Germinal center (tissue), 1 donor: Measurements from ENCODE around the gene GGACT.
"Not testable (repeated sequence)": the region's sequence is repeated elsewhere in the genome, so short reads cannot be mapped to it uniquely, and the experiment has no call there.

Experiments
- DNase-seq: peaks from one replicate; pipeline ENCODE4 v3.0.0; 2012; ENCODE audit warnings: mixed read lengths, low spot score

GGACT gene

GRCh38 chr13:100600915-100601314 lies 12.3 kb upstream of the GGACT start:
- no peak for DNase-seq

DNA sequence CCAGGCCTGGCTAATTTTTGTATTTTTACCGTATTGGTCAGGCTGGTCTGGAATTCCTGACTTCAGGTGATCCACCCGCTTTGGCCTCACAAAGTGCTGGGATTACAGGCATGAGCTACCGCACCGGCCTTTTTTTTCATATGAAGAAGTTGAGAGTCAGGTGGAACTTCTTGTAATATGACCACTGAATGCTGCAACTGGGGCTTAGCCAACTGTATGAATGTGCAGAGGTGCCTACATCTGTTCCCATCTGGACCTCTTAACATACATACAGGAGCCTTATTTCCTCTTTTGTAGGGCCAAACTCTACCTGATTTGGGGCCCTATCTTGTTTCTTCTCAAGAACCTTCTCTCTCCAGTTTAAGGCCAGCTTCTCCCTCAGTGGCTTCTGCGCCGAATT lies 11.9 kb upstream of the GGACT start:
- no peak for DNase-seq

- DNase-seq, result no peak
Measured at GRCh38 chr13:100597253-100597652, 8.7 kb upstream of the GGACT start.

GRCh38 chr13:100596516-100596915 lies 7.9 kb upstream of the GGACT start:
- no peak for DNase-seq

DNA sequence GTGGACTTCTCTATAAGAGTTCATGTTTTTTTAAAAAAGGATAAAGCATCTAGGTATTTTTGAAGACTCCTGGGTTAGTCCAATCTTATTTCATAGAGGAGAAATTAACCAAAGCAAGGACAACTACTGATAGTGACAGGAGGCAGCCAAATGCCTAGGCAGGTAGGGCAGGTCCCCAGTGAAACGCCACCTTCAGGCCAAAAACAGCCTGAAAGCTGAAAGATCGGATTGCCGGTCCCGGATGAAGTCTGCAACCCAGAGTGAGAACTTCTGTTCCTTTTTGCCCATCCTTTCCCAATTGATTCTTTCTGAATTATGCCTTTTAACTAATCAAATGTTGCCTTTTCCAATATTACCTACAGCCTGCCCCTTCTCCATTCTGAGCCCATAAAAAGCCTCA lies 6.1 kb upstream of the GGACT start:
- no peak for DNase-seq

DNA sequence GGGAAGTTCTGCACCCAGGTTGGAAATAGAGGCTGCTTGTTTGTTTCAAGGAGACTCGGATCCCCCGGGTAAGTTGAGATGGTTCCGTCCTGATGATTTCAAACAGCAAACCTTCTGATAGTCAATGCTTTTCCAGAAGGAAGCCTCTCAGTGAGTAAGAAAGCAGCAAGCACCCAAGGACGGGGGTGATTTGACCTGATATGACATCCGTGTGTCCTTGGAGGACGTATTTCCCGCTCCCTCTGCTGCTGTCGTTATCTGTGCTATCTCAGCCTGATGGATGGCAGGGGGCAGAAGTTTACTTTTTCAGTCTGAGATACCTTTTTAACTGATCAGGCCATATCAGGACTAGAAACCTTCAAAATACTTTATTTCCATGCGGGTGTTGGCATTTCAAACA lies 5.7 kb upstream of the GGACT start:
- DNase-seq, result no peak

DNA sequence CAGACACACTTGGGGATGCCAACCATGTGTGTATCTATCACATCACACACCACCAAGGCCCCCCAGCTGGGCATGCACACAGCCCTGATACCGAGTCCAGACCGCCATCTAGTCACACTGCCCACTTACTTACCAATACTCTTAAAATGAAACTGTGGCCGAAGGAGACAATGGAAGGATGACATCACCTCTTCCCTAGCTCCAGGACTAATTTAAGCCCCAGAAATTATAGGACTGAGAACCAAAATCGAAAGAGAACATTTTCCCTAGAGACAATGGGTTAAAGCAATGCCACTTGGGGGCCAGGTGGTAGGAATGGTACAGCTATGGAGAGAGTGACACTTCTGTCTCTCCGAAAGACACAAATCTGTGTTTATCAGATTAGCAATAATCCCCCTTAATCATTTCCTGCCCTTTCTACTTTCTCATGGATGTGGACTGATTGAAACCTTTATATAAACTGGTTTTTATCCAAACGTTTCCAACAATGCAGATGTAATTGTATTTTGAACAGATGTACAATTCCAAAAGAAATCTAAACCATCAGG lies 663 bp upstream of the GGACT start:
- DNase-seq, result no peak

GRCh38 chr13:100584896-100585295 lies 3.7 kb downstream of the GGACT start:
- no peak for DNase-seq

GRCh38 chr13:100581504-100581903 lies 7.1 kb downstream of the GGACT start:
- DNase-seq, result no peak

GRCh38 chr13:100581030-100581429 lies 7.6 kb downstream of the GGACT start:
- DNase-seq, result no peak

DNA sequence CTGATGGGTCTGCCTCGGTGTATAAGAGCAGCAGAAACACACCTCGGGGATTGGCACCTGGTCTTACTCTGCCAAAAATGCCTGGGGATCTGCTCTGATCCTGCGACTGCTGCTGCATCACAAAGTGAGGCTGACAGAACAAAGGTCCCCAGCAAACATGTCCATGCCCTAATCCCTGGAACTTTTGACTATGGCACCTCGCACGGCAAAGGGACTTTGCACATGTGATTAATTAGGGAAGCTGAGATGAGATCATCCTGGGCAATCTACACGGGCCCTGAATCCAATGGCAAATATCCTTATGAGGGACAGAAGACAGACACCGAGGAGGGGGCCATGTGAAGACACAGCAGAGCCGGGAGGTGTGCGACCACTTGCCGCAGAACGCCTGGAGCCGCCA lies 8.5 kb downstream of the GGACT start:
- DNase-seq, result no peak

GRCh38 chr13:100577239-100577638 lies 11.3 kb downstream of the GGACT start:
- not testable (repeated sequence) for DNase-seq

GRCh38 chr13:100573121-100573520 lies 15.5 kb downstream of the GGACT start:
- DNase-seq, result peak; percentile 55

DNA sequence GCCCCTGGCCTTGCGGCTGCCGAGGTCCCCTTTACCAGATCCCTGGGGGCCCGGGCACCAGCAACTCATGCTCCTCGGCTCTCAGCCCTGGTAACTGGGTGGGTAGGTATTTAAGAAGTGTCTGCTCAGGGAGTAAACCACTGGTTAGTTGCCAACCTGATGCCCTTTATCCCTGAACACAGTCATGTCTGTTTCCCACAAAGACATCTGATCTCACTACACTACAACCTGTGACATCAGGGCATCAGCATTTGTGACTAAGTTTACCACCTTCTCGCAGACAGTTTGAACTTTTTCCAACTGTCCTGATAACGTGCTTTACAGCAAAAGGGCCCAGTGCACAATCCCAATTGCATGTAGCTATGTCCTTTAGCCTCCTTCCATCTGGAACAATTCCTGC lies 22.0 kb downstream of the GGACT start:
- no peak for DNase-seq

DNA sequence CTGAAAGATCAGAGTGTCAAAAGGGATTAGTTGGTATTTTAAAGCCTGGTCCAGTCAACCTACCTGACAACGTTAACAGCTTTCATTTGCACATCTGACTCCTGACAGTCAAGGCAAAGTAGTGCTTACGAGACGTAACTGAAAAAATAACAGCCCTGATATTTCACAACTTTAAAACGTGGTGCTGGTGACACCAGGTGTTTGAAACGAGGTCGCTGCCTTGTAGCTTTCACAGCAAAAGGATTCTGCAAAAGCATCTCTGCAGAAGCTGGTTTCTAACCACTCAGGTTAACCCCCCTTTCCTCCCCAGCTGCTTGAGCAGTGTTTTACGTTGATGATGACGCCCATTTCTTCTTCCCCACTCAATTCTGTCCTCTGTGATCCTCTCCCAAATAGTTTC lies 23.3 kb downstream of the GGACT start:
- no peak for DNase-seq

GRCh38 chr13:100564444-100565223 lies 24.0 kb downstream of the GGACT start:
- DNase-seq, result no peak

GRCh38 chr13:100563779-100564178 lies 24.8 kb downstream of the GGACT start:
- DNase-seq, result no peak

DNA sequence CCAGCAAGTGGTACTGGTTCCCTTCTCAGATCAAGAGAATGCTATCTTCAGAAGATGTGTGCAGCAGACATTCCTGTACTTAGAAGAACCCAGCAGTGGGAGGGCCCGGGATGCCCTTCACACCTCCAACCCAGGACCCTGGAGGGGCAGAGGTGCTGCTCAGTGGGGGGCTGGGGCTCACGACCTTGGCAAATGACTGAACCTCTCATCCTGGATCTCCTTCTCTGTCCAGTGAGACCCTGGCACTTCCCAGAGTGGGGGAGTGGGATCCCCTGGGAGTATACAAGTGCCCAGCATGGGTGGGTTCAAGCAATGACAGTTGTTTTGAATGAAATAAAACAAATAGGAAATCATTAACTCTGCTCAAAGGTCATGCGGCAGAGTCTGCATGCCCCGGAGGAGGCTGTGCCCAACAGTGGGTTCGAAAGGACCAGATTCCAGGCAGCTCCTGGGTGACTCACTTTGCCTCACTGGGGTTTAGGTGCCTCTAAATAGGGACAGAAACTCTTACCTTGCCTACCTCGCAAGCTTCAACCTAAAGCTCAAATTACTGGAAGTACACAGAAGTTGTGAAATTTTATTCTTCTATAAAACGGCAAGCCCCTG lies 26.9 kb downstream of the GGACT start:
- DNase-seq, result no peak

- no peak for DNase-seq
Measured at GRCh38 chr13:100561158-100561499, 27.5 kb downstream of the GGACT start.

- DNase-seq, result no peak
Measured at GRCh38 chr13:100560498-100561157, 28.0 kb downstream of the GGACT start.

DNA sequence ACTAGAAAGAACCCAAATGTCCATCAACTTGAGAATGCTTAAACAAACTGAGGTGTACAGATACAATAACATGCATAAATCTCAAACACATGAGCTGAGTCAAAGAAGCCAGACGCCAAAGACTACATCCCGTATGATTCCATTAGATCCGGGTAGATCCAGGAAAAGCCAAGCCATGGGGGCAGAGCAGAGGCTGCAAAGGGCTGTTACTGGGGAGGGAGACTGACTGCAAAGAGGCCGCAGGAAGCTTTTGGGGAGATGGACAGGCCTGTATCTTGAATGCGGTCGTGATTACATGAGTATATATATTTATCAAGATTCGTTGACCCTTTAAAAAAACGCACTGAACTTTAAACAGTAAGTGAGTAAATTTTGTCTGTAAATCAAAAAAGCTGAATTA lies 28.7 kb downstream of the GGACT start:
- DNase-seq, result no peak

GRCh38 chr13:100552755-100553154 lies 35.8 kb downstream of the GGACT start:
- no peak for DNase-seq

DNA sequence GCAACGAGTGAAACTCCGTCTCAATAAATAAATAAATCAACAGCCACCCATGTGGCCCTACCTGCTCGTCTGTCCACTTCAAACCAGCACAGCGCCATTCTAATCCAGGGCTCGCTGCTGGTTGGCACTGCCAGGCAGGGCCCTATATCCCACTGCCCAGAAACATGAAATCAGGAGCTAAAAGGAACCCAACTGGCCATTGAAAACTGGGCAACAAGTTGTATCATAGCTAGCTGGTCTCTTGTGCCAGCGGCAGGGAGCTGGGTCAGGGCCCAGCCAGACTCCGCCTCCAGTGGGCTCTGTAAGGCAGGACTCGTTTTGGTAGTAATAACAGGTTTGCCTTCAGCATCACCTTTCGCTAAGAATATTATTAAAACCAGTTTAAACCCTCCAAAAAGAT lies 39.3 kb downstream of the GGACT start:
- no peak for DNase-seq
